H9 (cell line): ENCODE data around the gene ATP1A4. TPM values are rescaled to one million over a fixed set of nuclear protein-coding genes. Genes with fewer than 3 reads are reported as not detected.

Source experiments
- DNase-seq: peaks from one replicate; pipeline ENCODE4 v3.0.0-alpha.2; 2017
- H2AFZ ChIP-seq: one replicate; pipeline ENCODE4 v1.6.1; 2013; ENCODE audit warnings: mild to moderate bottlenecking, low read length, control low read depth, moderate library complexity
- H2AK5ac ChIP-seq: 2 replicates; pipeline ENCODE4 v1.6.1; 2013; ENCODE audit warnings: low read length, control low read depth, mixed read lengths; ENCODE audit not compliant: insufficient read length
- H2BK120ac ChIP-seq: one replicate; pipeline ENCODE4 v1.6.1; 2013; ENCODE audit warnings: low read depth, mild to moderate bottlenecking, low read length, control low read depth, inconsistent platforms; ENCODE audit not compliant: poor library complexity, severe bottlenecking
- H2BK12ac ChIP-seq: 2 replicates; pipeline ENCODE4 v1.6.1; 2013; ENCODE audit warnings: low read length, control low read depth, mixed read lengths, low read depth; ENCODE audit not compliant: insufficient read length
- H2BK15ac ChIP-seq: 2 replicates; pipeline ENCODE4 v1.6.1; 2013; ENCODE audit warnings: low read depth, low read length, control low read depth
- H2BK20ac ChIP-seq: one replicate; pipeline ENCODE4 v1.6.1; 2013; ENCODE audit warnings: low read depth, mild to moderate bottlenecking, low read length, control low read depth, inconsistent platforms; ENCODE audit not compliant: poor library complexity, severe bottlenecking
- H2BK5ac ChIP-seq: 2 replicates; pipeline ENCODE4 v1.6.1; 2013; ENCODE audit warnings: low read length, control low read depth, mixed read lengths; ENCODE audit not compliant: insufficient read length
- H3K14ac ChIP-seq: 2 replicates; pipeline ENCODE4 v1.6.1; 2013; ENCODE audit warnings: low read length, control low read depth; ENCODE audit not compliant: insufficient read depth
- H3K18ac ChIP-seq: 2 replicates; pipeline ENCODE4 v1.6.1; 2013; ENCODE audit warnings: low read depth, mild to moderate bottlenecking, mixed read lengths, low read length, control low read depth; ENCODE audit not compliant: insufficient read length
- H3K23ac ChIP-seq: 2 replicates; pipeline ENCODE4 v1.6.1; 2013; ENCODE audit warnings: low read length, control low read depth, mixed read lengths, low read depth; ENCODE audit not compliant: insufficient read length
- H3K23me2 ChIP-seq: 2 replicates; pipeline ENCODE4 v1.6.1; 2013; ENCODE audit warnings: low read depth, mild to moderate bottlenecking, mixed read lengths, low read length, control low read depth; ENCODE audit not compliant: insufficient read length, poor library complexity, severe bottlenecking
- H3K27ac ChIP-seq: 2 replicates; pipeline ENCODE4 v1.5.1; 2013; ENCODE audit warnings: low read length, control low read depth, mixed read lengths, low read depth; ENCODE audit not compliant: insufficient read length
- H3K27me3 ChIP-seq: 2 replicates; pipeline ENCODE4 v1.6.1; 2013; ENCODE audit warnings: low read length, control low read depth, inconsistent platforms; ENCODE audit not compliant: insufficient read depth
- H3K4ac ChIP-seq: 2 replicates; pipeline ENCODE4 v1.6.1; 2013; ENCODE audit warnings: low read depth, mild to moderate bottlenecking, control low read depth, inconsistent platforms, low read length, moderate library complexity
- H3K4me1 ChIP-seq: 2 replicates; pipeline ENCODE4 v1.6.1; 2013; ENCODE audit warnings: low read length, control low read depth, inconsistent platforms; ENCODE audit not compliant: insufficient read depth
- H3K4me2 ChIP-seq: 2 replicates; pipeline ENCODE4 v1.6.1; 2013; ENCODE audit warnings: low read length, control low read depth, mixed read lengths; ENCODE audit not compliant: insufficient read length, insufficient read depth
- H3K56ac ChIP-seq: 2 replicates; pipeline ENCODE4 v1.6.1; 2013; ENCODE audit warnings: low read depth, mild to moderate bottlenecking, mixed read lengths, low read length, control low read depth; ENCODE audit not compliant: insufficient read length
- H3K79me1 ChIP-seq: 2 replicates; pipeline ENCODE4 v1.6.1; 2013; ENCODE audit warnings: low read depth, mild to moderate bottlenecking, moderate library complexity, low read length, control low read depth, inconsistent platforms; ENCODE audit not compliant: insufficient read depth, poor library complexity, severe bottlenecking
- H3K79me2 ChIP-seq: 2 replicates; pipeline ENCODE4 v1.6.1; 2013; ENCODE audit warnings: low read length, control low read depth, inconsistent platforms; ENCODE audit not compliant: insufficient read depth
- H3K9ac ChIP-seq: 2 replicates; pipeline ENCODE4 v1.6.1; 2013; ENCODE audit warnings: low read length, control low read depth, mixed read lengths; ENCODE audit not compliant: insufficient read length; ENCODE audit errors: extremely low read depth
- H3K9me3 ChIP-seq: one replicate; pipeline ENCODE4 v1.6.1; 2013; ENCODE audit warnings: low read depth, low read length, inconsistent platforms; ENCODE audit not compliant: control insufficient read depth
- H3T11ph ChIP-seq: one replicate; pipeline ENCODE4 v1.6.1; 2013; ENCODE audit warnings: mild to moderate bottlenecking, low read length, control low read depth, inconsistent platforms
- H4K20me1 ChIP-seq: one replicate; pipeline ENCODE4 v1.6.1; 2013; ENCODE audit not compliant: control insufficient read depth, insufficient read length, insufficient read depth
- H4K5ac ChIP-seq: 2 replicates; pipeline ENCODE4 v1.6.1; 2013; ENCODE audit warnings: low read depth, mild to moderate bottlenecking, mixed read lengths, low read length, control low read depth; ENCODE audit not compliant: insufficient read length
- H4K8ac ChIP-seq: replicated peaks from 2 replicates; pipeline ENCODE4 v1.6.1; 2013; ENCODE audit warnings: low read length, control low read depth, mixed read lengths, low read depth; ENCODE audit not compliant: insufficient read length
- H4K91ac ChIP-seq: 2 replicates; pipeline ENCODE4 v1.6.1; 2013; ENCODE audit warnings: low read depth, mild to moderate bottlenecking, moderate library complexity, mixed read lengths, low read length, control low read depth; ENCODE audit not compliant: insufficient read length
- H3K27ac Mint-ChIP-seq, 3 experiments: 2 replicates in 2 of 3; 3 replicates in 1 of 3; pipeline ENCODE4 v1.8.0; 2020 to 2021; ENCODE audit warnings: mixed read lengths in 3 of 3, mild to moderate bottlenecking in 1 of 3, moderate library complexity in 1 of 3
- H3K27me3 Mint-ChIP-seq: 2 replicates; pipeline ENCODE4 v1.8.0; 2021; ENCODE audit warnings: low read depth, mild to moderate bottlenecking, moderate library complexity, mixed read lengths
- H3K36me3 Mint-ChIP-seq, 3 experiments: 2 replicates in 2 of 3; 3 replicates in 1 of 3; pipeline ENCODE4 v1.8.0; 2020 to 2021; ENCODE audit warnings: low read depth in 3 of 3, mixed read lengths in 3 of 3; ENCODE audit not compliant: insufficient read depth in 1 of 3
- H3K4me1 Mint-ChIP-seq, 2 experiments: 2 replicates each; pipeline ENCODE4 v1.8.0; 2020; ENCODE audit warnings: mixed read lengths in 2 of 2
- H3K4me3 Mint-ChIP-seq, 2 experiments: 2 replicates in 1 of 2; 3 replicates in 1 of 2; pipeline ENCODE4 v1.8.0; 2020 to 2021; ENCODE audit warnings: mild to moderate bottlenecking in 2 of 2, mixed read lengths in 2 of 2, moderate library complexity in 1 of 2
- H3K9me3 Mint-ChIP-seq, 2 experiments: 2 replicates in 1 of 2; 3 replicates in 1 of 2; pipeline ENCODE4 v1.8.0; 2020; ENCODE audit warnings: mild to moderate bottlenecking in 2 of 2, mixed read lengths in 2 of 2, moderate library complexity in 1 of 2
- WGBS: extraction: QIAGEN DNeasy Blood & Tissue Kit; methylation state at CpG from one replicate; pipeline ENCODE4 v1.1.7; 2013; ENCODE audit warnings: missing lambda C conversion rate, low lambda C conversion rate, mixed read lengths; ENCODE audit not compliant: insufficient read length; ENCODE audit errors: extremely low coverage; 5-methylcytosine and 5-hydroxymethylcytosine counted together
- total RNA-seq: library from RNA; stranded (reverse); gene quantifications from 2 replicates; pipeline ENCODE4 v1.2.1, GENCODE V29; 2021
- TF ChIP-seq, protein P1 (sequence below): fragments of 200-600 bp; sonication (generic); conservative IDR thresholded peaks from 3 replicates; pipeline ENCODE4 v1.8.0; 2021; ENCODE audit warnings: antibody characterized with exemption, mild to moderate bottlenecking

ATP1A4 gene
- total RNA-seq, 1 experiment from 2014 or later, result 0.20 TPM

DNA sequence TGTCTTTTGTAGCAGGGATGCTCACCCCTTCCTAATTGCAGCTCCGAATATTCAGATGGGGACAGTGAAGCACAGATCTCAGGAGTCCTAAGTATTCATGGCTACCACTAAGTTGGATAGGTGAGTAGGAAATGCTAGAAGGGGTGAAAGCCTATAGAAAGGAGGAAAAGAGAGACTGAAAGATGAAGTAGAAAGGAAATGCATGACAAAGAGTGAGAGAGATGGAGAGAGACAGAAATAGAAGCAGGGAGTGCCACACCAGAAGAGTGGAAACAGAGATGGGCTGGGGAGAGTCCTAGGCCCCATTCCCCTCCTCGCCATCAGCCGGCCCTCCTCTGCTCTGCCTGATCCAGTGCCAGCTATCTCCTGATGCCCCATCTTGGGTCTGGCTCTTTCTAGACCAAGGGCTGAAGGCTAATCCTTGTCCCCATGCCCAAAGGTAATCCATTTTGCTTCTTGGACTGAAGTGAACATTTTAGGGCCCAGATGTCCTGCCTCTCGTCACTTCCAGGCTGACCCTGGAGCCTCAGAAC, 55.8 kb downstream of the ATP1A4 start:
- Histone ChIP-seq H3K9ac (no peak overlapping the region), H3K79me2 (no peaks in the 10 kb centered on the region), H3K56ac (no peak overlapping the region), H3K23ac (no peak overlapping the region), H3K23me2 (peaks cover 9% of the 10 kb centered on the region), H4K5ac (no peak overlapping the region), H3K4me2 (peak overlapping the region; percentile 56), H2BK12ac (no peak overlapping the region), H4K20me1 (no peaks in the 10 kb centered on the region), H2BK120ac (no peak overlapping the region), H3K4ac (no peak overlapping the region), H4K8ac (no peak overlapping the region), H2BK15ac (no peak overlapping the region), H2BK20ac (no peak overlapping the region), H3K18ac (no peak overlapping the region), H3K27me3 (no peaks in the 10 kb centered on the region), H4K91ac (no peak overlapping the region), H3K79me1 (no peaks in the 10 kb centered on the region), H3K27ac (no peak overlapping the region), H3K9me3 (no peaks in the 10 kb centered on the region), H2BK5ac (no peak overlapping the region), H3K14ac (no peak overlapping the region), H3T11ph (no peak overlapping the region), H2AFZ (no peak overlapping the region), H3K4me1 (peaks cover 24% of the 10 kb centered on the region; the same call in 1 of the 2 replicates), H2AK5ac (no peak overlapping the region)
- H3K27me3 Mint-ChIP-seq, result no peaks in the 10 kb centered on the region
- TF ChIP-seq, protein P1, sequence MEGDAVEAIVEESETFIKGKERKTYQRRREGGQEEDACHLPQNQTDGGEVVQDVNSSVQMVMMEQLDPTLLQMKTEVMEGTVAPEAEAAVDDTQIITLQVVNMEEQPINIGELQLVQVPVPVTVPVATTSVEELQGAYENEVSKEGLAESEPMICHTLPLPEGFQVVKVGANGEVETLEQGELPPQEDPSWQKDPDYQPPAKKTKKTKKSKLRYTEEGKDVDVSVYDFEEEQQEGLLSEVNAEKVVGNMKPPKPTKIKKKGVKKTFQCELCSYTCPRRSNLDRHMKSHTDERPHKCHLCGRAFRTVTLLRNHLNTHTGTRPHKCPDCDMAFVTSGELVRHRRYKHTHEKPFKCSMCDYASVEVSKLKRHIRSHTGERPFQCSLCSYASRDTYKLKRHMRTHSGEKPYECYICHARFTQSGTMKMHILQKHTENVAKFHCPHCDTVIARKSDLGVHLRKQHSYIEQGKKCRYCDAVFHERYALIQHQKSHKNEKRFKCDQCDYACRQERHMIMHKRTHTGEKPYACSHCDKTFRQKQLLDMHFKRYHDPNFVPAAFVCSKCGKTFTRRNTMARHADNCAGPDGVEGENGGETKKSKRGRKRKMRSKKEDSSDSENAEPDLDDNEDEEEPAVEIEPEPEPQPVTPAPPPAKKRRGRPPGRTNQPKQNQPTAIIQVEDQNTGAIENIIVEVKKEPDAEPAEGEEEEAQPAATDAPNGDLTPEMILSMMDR, result no peak
- no peak for DNase-seq
- no peaks in the 10 kb centered on the region for H3K9me3 Mint-ChIP-seq
- peak overlapping the region; percentile 91; a peak in 4 of 5 replicates for H3K4me3 Mint-ChIP-seq
- peaks cover 13 to 51% (median 16%) of the 10 kb centered on the region in 3 experiments for H3K36me3 Mint-ChIP-seq
- peaks cover 67 to 70% of the 10 kb centered on the region in 2 experiments for H3K4me1 Mint-ChIP-seq
- WGBS, result no CpG with 5 or more reads among the region's 4 CpGs
- peak overlapping the region in 1 of 3 experiments; percentile 26; a peak in 2 of 7 replicates for H3K27ac Mint-ChIP-seq
